ENCODE data around the gene CISTR. TPM values are rescaled to one million over a fixed set of nuclear protein-coding genes. Genes with fewer than 3 reads are reported as not detected.
A peak's percentile ranks its signal among the peaks of the same experiment; 100 is the strongest.

CISTR gene
- total and polyA plus RNA-seq, 2 experiments from 2014 or later: not detected

- in situ Hi-C loops (cut with MboI): no loop called here
- peak; percentile 20 for DNase-seq
- no peak for TF ChIP-seq EZH2 (IDR thresholded peaks at IDR 0.05; ENCODE audit: insufficient read depth, poor library complexity, severe bottlenecking)
- TF ChIP-seq EZH2phosphoT487 (IDR thresholded peaks at IDR 0.05; ENCODE audit: insufficient read depth, low read depth): no peak
- H2AFZ ChIP-seq: no peak overlapping the region
- no peaks in the 10 kb centered on the region for H3K79me2 ChIP-seq (ENCODE audit: insufficient read depth)
- H3F3A ChIP-seq (ENCODE audit: insufficient read depth): no peaks in the 10 kb centered on the region; the same call in 1 of the 2 replicates
- H4K20me1 ChIP-seq (ENCODE audit: insufficient read depth): no peaks in the 10 kb centered on the region
- no peak overlapping the region for H3K4me3 ChIP-seq
- no peak overlapping the region for H3K4me2 ChIP-seq (ENCODE audit: unreplicated experiment)
- no peak overlapping the region for H3K9ac ChIP-seq
- peaks cover 7% of the 10 kb centered on the region; the same call in 1 of the 2 replicates for H3K36me3 ChIP-seq (ENCODE audit: low read depth)
- H3K27ac ChIP-seq: no peak overlapping the region
- H3K27me3 ChIP-seq (replicated peaks; ENCODE audit: insufficient read depth): 0 out of 2 replicates have a peak, but pooled peaks cover 9% of the 10 kb centered on the region
- no peaks in the 10 kb centered on the region for H3K9me3 ChIP-seq (ENCODE audit: low read depth)
- WGBS, 2 experiments (ENCODE audit: low coverage in 1 of 2, low lambda C conversion rate in 2 of 2, missing lambda C conversion rate in 2 of 2): 16 to 20% methylated on average over 4 of the region's 4 CpGs
- H3K9me2 ChIP-seq (ENCODE audit: insufficient read depth): no peaks in the 10 kb centered on the region
- no peaks in the 10 kb centered on the region for H3K4me1 ChIP-seq (ENCODE audit: insufficient read depth)
These were observed 42.1 kb downstream of the CISTR start for GRCh38 chr12:53709671-53710070.

DNA sequence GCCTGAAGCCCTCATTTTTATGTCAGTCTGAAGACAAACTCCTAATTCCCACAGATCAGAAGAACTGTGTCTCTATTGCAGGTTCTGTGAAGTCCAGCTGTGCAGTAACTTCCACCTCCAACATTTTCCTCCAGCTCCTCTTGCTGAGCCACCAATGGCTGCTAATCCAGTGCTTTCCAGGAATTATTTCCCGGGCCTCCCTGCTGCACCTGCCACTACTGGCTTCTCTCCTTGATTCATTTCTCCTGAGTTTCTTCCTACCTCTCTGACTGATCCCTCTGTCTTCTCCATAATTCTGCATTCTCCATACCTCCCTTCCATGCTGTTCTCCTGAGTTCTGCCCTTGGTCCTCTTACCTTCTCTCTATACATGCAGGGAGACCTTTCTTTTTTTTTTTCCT is 45.7 kb downstream of the CISTR start:
- Histone ChIP-seq H3K4me1 (ENCODE audit: insufficient read depth) (peaks cover 4% of the 10 kb centered on the region), H3K36me3 (ENCODE audit: low read depth) (no peaks in the 10 kb centered on the region), H2AFZ (no peak overlapping the region), H3K79me2 (ENCODE audit: insufficient read depth) (no peaks in the 10 kb centered on the region), H3K9me3 (ENCODE audit: low read depth) (no peaks in the 10 kb centered on the region), H3K9ac (no peak overlapping the region), H3K27ac (no peak overlapping the region), H3F3A (ENCODE audit: insufficient read depth) (0 out of 2 replicates have a peak, but pooled peaks cover 9% of the 10 kb centered on the region), H4K20me1 (ENCODE audit: insufficient read depth) (no peaks in the 10 kb centered on the region), H3K4me3 (no peak overlapping the region), H3K27me3 (replicated peaks; ENCODE audit: insufficient read depth) (peaks cover 14% of the 10 kb centered on the region; the same call in 1 of the 2 replicates), H3K4me2 (ENCODE audit: unreplicated experiment) (no peak overlapping the region), H3K9me2 (ENCODE audit: insufficient read depth) (no peaks in the 10 kb centered on the region)
- 0 to 16% methylated on average over 1 of the region's 1 CpG for WGBS, 2 experiments (ENCODE audit: low coverage in 1 of 2, low lambda C conversion rate in 2 of 2, missing lambda C conversion rate in 2 of 2)
- no peak for DNase-seq
- no peak for TF ChIP-seq EZH2 (IDR thresholded peaks at IDR 0.05; ENCODE audit: insufficient read depth, poor library complexity, severe bottlenecking)
- no peak for TF ChIP-seq EZH2phosphoT487 (IDR thresholded peaks at IDR 0.05; ENCODE audit: insufficient read depth, low read depth)
- in situ Hi-C loops (cut with MboI): no loop called here

- H3K4me1 ChIP-seq (ENCODE audit: insufficient read depth): peaks cover 4% of the 10 kb centered on the region
- in situ Hi-C loops (cut with MboI): loop anchor here (5.0 kb wide), 1 partner anchor 39 kb away; no protein-coding TSS in a partner anchor
- no peak for TF ChIP-seq EZH2 (IDR thresholded peaks at IDR 0.05; ENCODE audit: insufficient read depth, poor library complexity, severe bottlenecking)
- TF ChIP-seq EZH2phosphoT487 (IDR thresholded peaks at IDR 0.05; ENCODE audit: insufficient read depth, low read depth): no peak
- H3F3A ChIP-seq (ENCODE audit: insufficient read depth): 0 out of 2 replicates have a peak, but pooled peaks cover 9% of the 10 kb centered on the region
- H3K4me3 ChIP-seq: no peak overlapping the region
- no peaks in the 10 kb centered on the region for H3K36me3 ChIP-seq (ENCODE audit: low read depth)
- no peak overlapping the region for H3K27ac ChIP-seq
- H3K79me2 ChIP-seq (ENCODE audit: insufficient read depth): no peaks in the 10 kb centered on the region
- WGBS, 2 experiments (ENCODE audit: low coverage in 1 of 2, low lambda C conversion rate in 2 of 2, missing lambda C conversion rate in 2 of 2): 64% methylated on average over 4 of the region's 4 CpGs
- DNase-seq: peak; percentile 80
- H3K4me2 ChIP-seq (ENCODE audit: unreplicated experiment): no peak overlapping the region
- no peaks in the 10 kb centered on the region for H3K9me2 ChIP-seq (ENCODE audit: insufficient read depth)
- H3K9ac ChIP-seq: no peak overlapping the region
- H2AFZ ChIP-seq: no peak overlapping the region
- no peaks in the 10 kb centered on the region for H3K9me3 ChIP-seq (ENCODE audit: low read depth)
- H4K20me1 ChIP-seq (ENCODE audit: insufficient read depth): no peaks in the 10 kb centered on the region
- peaks cover 37% of the 10 kb centered on the region for H3K27me3 ChIP-seq (replicated peaks; ENCODE audit: insufficient read depth)
These were observed 48.0 kb downstream of the CISTR start for GRCh38 chr12:53703756-53704155.

DNA sequence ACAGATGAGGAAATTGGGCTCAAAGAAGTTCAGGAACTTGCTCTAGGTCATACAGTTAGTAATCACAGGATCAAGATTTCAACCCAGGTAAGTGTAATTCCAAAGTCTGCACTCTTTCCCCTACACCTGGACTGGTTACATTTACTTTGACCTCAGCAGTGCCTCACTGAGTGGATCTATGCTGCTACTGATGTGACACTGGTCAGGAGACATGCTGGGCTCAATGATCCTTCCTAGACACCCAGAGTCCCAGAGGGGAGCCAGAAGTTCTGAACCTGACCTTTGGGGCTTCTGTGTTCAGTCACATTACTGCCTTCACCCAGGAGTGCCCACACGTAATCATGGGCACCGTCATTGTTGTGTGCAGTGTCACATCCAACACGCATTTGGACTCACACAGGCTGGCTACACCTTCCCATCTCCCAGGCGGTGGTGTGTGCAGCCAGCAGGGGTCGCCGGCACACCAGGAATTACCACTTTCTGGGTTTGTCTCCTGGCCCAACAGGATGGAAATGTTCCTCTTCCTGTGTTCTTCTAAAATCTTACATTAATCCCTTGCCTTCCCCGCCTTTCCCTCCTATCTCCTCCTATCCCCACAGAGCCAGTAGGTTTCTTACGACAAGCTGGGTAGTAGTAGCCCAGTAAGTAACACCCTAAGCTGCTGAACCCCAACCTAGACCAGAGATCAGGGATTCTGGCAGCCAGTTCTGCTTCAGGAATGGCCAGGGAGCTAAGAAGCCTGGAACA is 50.1 kb downstream of the CISTR start:
- no peaks in the 10 kb centered on the region for H3K36me3 ChIP-seq (ENCODE audit: low read depth)

More for the DNA sequence above, 50.1 kb downstream of the CISTR start:
- no peak for TF ChIP-seq EZH2 (IDR thresholded peaks at IDR 0.05; ENCODE audit: insufficient read depth, poor library complexity, severe bottlenecking)
- no peak for TF ChIP-seq EZH2phosphoT487 (IDR thresholded peaks at IDR 0.05; ENCODE audit: insufficient read depth, low read depth)
- H3K27ac ChIP-seq: no peak overlapping the region
- peaks cover 4% of the 10 kb centered on the region for H3K4me1 ChIP-seq (ENCODE audit: insufficient read depth)
- in situ Hi-C loops (cut with MboI): loop anchor here (5.0 kb wide), 1 partner anchor 41 kb away; no protein-coding TSS in a partner anchor
- H2AFZ ChIP-seq: peak overlapping the region; percentile 42; the same call in 1 of the 2 replicates
- no peak overlapping the region for H3K4me3 ChIP-seq
- no peak overlapping the region for H3K9ac ChIP-seq
- no peak overlapping the region for H3K4me2 ChIP-seq (ENCODE audit: unreplicated experiment)
- no peaks in the 10 kb centered on the region for H3K79me2 ChIP-seq (ENCODE audit: insufficient read depth)
- no peaks in the 10 kb centered on the region for H3K9me3 ChIP-seq (ENCODE audit: low read depth)
- 0 out of 2 replicates have a peak, but pooled peaks cover 9% of the 10 kb centered on the region for H3F3A ChIP-seq (ENCODE audit: insufficient read depth)
- no peaks in the 10 kb centered on the region for H3K9me2 ChIP-seq (ENCODE audit: insufficient read depth)
- peak; percentile 84 for DNase-seq
- H3K27me3 ChIP-seq (replicated peaks; ENCODE audit: insufficient read depth): peaks cover 51% of the 10 kb centered on the region
- 5 to 9% methylated on average over 8 of the region's 8 CpGs for WGBS, 2 experiments (ENCODE audit: low coverage in 1 of 2, low lambda C conversion rate in 2 of 2, missing lambda C conversion rate in 2 of 2)
- H4K20me1 ChIP-seq (ENCODE audit: insufficient read depth): no peaks in the 10 kb centered on the region
